H9 (cell line): ENCODE data around the gene HAND1. TPM values are rescaled to one million over a fixed set of nuclear protein-coding genes. Genes with fewer than 3 reads are reported as not detected.

ENCODE experiments used
- DNase-seq: peaks from one replicate; pipeline ENCODE4 v3.0.0-alpha.2; 2017
- H2AFZ ChIP-seq: one replicate; pipeline ENCODE4 v1.6.1; 2013; ENCODE audit warnings: mild to moderate bottlenecking, low read length, control low read depth, moderate library complexity
- H2AK5ac ChIP-seq: 2 replicates; pipeline ENCODE4 v1.6.1; 2013; ENCODE audit warnings: low read length, control low read depth, mixed read lengths; ENCODE audit not compliant: insufficient read length
- H2BK120ac ChIP-seq: one replicate; pipeline ENCODE4 v1.6.1; 2013; ENCODE audit warnings: low read depth, mild to moderate bottlenecking, low read length, control low read depth, inconsistent platforms; ENCODE audit not compliant: poor library complexity, severe bottlenecking
- H2BK12ac ChIP-seq: 2 replicates; pipeline ENCODE4 v1.6.1; 2013; ENCODE audit warnings: low read length, control low read depth, mixed read lengths, low read depth; ENCODE audit not compliant: insufficient read length
- H2BK15ac ChIP-seq: 2 replicates; pipeline ENCODE4 v1.6.1; 2013; ENCODE audit warnings: low read depth, low read length, control low read depth
- H2BK20ac ChIP-seq: one replicate; pipeline ENCODE4 v1.6.1; 2013; ENCODE audit warnings: low read depth, mild to moderate bottlenecking, low read length, control low read depth, inconsistent platforms; ENCODE audit not compliant: poor library complexity, severe bottlenecking
- H2BK5ac ChIP-seq: 2 replicates; pipeline ENCODE4 v1.6.1; 2013; ENCODE audit warnings: low read length, control low read depth, mixed read lengths; ENCODE audit not compliant: insufficient read length
- H3K14ac ChIP-seq: 2 replicates; pipeline ENCODE4 v1.6.1; 2013; ENCODE audit warnings: low read length, control low read depth; ENCODE audit not compliant: insufficient read depth
- H3K18ac ChIP-seq: 2 replicates; pipeline ENCODE4 v1.6.1; 2013; ENCODE audit warnings: low read depth, mild to moderate bottlenecking, mixed read lengths, low read length, control low read depth; ENCODE audit not compliant: insufficient read length
- H3K23ac ChIP-seq: 2 replicates; pipeline ENCODE4 v1.6.1; 2013; ENCODE audit warnings: low read length, control low read depth, mixed read lengths, low read depth; ENCODE audit not compliant: insufficient read length
- H3K23me2 ChIP-seq: 2 replicates; pipeline ENCODE4 v1.6.1; 2013; ENCODE audit warnings: low read depth, mild to moderate bottlenecking, mixed read lengths, low read length, control low read depth; ENCODE audit not compliant: insufficient read length, poor library complexity, severe bottlenecking
- H3K27ac ChIP-seq: 2 replicates; pipeline ENCODE4 v1.5.1; 2013; ENCODE audit warnings: low read length, control low read depth, mixed read lengths, low read depth; ENCODE audit not compliant: insufficient read length
- H3K27me3 ChIP-seq: 2 replicates; pipeline ENCODE4 v1.6.1; 2013; ENCODE audit warnings: low read length, control low read depth, inconsistent platforms; ENCODE audit not compliant: insufficient read depth
- H3K4ac ChIP-seq: 2 replicates; pipeline ENCODE4 v1.6.1; 2013; ENCODE audit warnings: low read depth, mild to moderate bottlenecking, control low read depth, inconsistent platforms, low read length, moderate library complexity
- H3K4me1 ChIP-seq: 2 replicates; pipeline ENCODE4 v1.6.1; 2013; ENCODE audit warnings: low read length, control low read depth, inconsistent platforms; ENCODE audit not compliant: insufficient read depth
- H3K4me2 ChIP-seq: 2 replicates; pipeline ENCODE4 v1.6.1; 2013; ENCODE audit warnings: low read length, control low read depth, mixed read lengths; ENCODE audit not compliant: insufficient read length, insufficient read depth
- H3K56ac ChIP-seq: 2 replicates; pipeline ENCODE4 v1.6.1; 2013; ENCODE audit warnings: low read depth, mild to moderate bottlenecking, mixed read lengths, low read length, control low read depth; ENCODE audit not compliant: insufficient read length
- H3K79me1 ChIP-seq: 2 replicates; pipeline ENCODE4 v1.6.1; 2013; ENCODE audit warnings: low read depth, mild to moderate bottlenecking, moderate library complexity, low read length, control low read depth, inconsistent platforms; ENCODE audit not compliant: insufficient read depth, poor library complexity, severe bottlenecking
- H3K79me2 ChIP-seq: 2 replicates; pipeline ENCODE4 v1.6.1; 2013; ENCODE audit warnings: low read length, control low read depth, inconsistent platforms; ENCODE audit not compliant: insufficient read depth
- H3K9ac ChIP-seq: 2 replicates; pipeline ENCODE4 v1.6.1; 2013; ENCODE audit warnings: low read length, control low read depth, mixed read lengths; ENCODE audit not compliant: insufficient read length; ENCODE audit errors: extremely low read depth
- H3K9me3 ChIP-seq: one replicate; pipeline ENCODE4 v1.6.1; 2013; ENCODE audit warnings: low read depth, low read length, inconsistent platforms; ENCODE audit not compliant: control insufficient read depth
- H3T11ph ChIP-seq: one replicate; pipeline ENCODE4 v1.6.1; 2013; ENCODE audit warnings: mild to moderate bottlenecking, low read length, control low read depth, inconsistent platforms
- H4K20me1 ChIP-seq: one replicate; pipeline ENCODE4 v1.6.1; 2013; ENCODE audit not compliant: control insufficient read depth, insufficient read length, insufficient read depth
- H4K5ac ChIP-seq: 2 replicates; pipeline ENCODE4 v1.6.1; 2013; ENCODE audit warnings: low read depth, mild to moderate bottlenecking, mixed read lengths, low read length, control low read depth; ENCODE audit not compliant: insufficient read length
- H4K8ac ChIP-seq: replicated peaks from 2 replicates; pipeline ENCODE4 v1.6.1; 2013; ENCODE audit warnings: low read length, control low read depth, mixed read lengths, low read depth; ENCODE audit not compliant: insufficient read length
- H4K91ac ChIP-seq: 2 replicates; pipeline ENCODE4 v1.6.1; 2013; ENCODE audit warnings: low read depth, mild to moderate bottlenecking, moderate library complexity, mixed read lengths, low read length, control low read depth; ENCODE audit not compliant: insufficient read length
- H3K27ac Mint-ChIP-seq, 3 experiments: 2 replicates in 2 of 3; 3 replicates in 1 of 3; pipeline ENCODE4 v1.8.0; 2020 to 2021; ENCODE audit warnings: mixed read lengths in 3 of 3, mild to moderate bottlenecking in 1 of 3, moderate library complexity in 1 of 3
- H3K27me3 Mint-ChIP-seq: 2 replicates; pipeline ENCODE4 v1.8.0; 2021; ENCODE audit warnings: low read depth, mild to moderate bottlenecking, moderate library complexity, mixed read lengths
- H3K36me3 Mint-ChIP-seq, 3 experiments: 2 replicates in 2 of 3; 3 replicates in 1 of 3; pipeline ENCODE4 v1.8.0; 2020 to 2021; ENCODE audit warnings: low read depth in 3 of 3, mixed read lengths in 3 of 3; ENCODE audit not compliant: insufficient read depth in 1 of 3
- H3K4me1 Mint-ChIP-seq, 2 experiments: 2 replicates each; pipeline ENCODE4 v1.8.0; 2020; ENCODE audit warnings: mixed read lengths in 2 of 2
- H3K4me3 Mint-ChIP-seq, 2 experiments: 2 replicates in 1 of 2; 3 replicates in 1 of 2; pipeline ENCODE4 v1.8.0; 2020 to 2021; ENCODE audit warnings: mild to moderate bottlenecking in 2 of 2, mixed read lengths in 2 of 2, moderate library complexity in 1 of 2
- H3K9me3 Mint-ChIP-seq, 2 experiments: 2 replicates in 1 of 2; 3 replicates in 1 of 2; pipeline ENCODE4 v1.8.0; 2020; ENCODE audit warnings: mild to moderate bottlenecking in 2 of 2, mixed read lengths in 2 of 2, moderate library complexity in 1 of 2
- CTCF ChIP-seq: fragments of 200-600 bp; sonication (generic); conservative IDR thresholded peaks from 3 replicates; pipeline ENCODE4 v1.8.0; 2021; ENCODE audit warnings: antibody characterized with exemption, mild to moderate bottlenecking
- WGBS: extraction: QIAGEN DNeasy Blood & Tissue Kit; methylation state at CpG from one replicate; pipeline ENCODE4 v1.1.7; 2013; ENCODE audit warnings: missing lambda C conversion rate, low lambda C conversion rate, mixed read lengths; ENCODE audit not compliant: insufficient read length; ENCODE audit errors: extremely low coverage; 5-methylcytosine and 5-hydroxymethylcytosine counted together
- long read RNA-seq: library from polyadenylated mRNA; unstranded; transcript quantifications from one replicate; pipeline ENCODE4 v2.0.0, GENCODE V29; 2020
- total RNA-seq: library from RNA; stranded (reverse); gene quantifications from 2 replicates; pipeline ENCODE4 v1.2.1, GENCODE V29; 2021

The HAND1 gene
- total RNA-seq, result not detected in 2 replicates
- long read RNA-seq, result 0 reads

GRCh38 chr5:154478224-154478565 lies at the start of gene HAND1:
HAND1 (minus strand) TSS chr5:154478227; CDS start chr5:154478008, 219 bp downstream.
- Histone ChIP-seq H2BK20ac (no peak within 1 kb of the TSS), H3K27me3 (peaks cover 96% of the 10 kb centered on the region), H3K79me2 (no peaks in the 10 kb centered on the region), H3K23ac (no peak within 1 kb of the TSS), H2BK120ac (no peak within 1 kb of the TSS), H3K79me1 (no peaks in the 10 kb centered on the region), H3K4me2 (peak within 1 kb of the TSS; percentile 51), H2BK15ac (no peak within 1 kb of the TSS), H2BK12ac (no peak within 1 kb of the TSS), H4K5ac (no peak within 1 kb of the TSS), H3K18ac (no peak within 1 kb of the TSS), H3K14ac (no peak within 1 kb of the TSS; the same call in 1 of the 2 replicates), H3K4ac (no peak within 1 kb of the TSS), H3K9me3 (no peaks in the 10 kb centered on the region), H3K27ac (no peak within 1 kb of the TSS), H3T11ph (no peak within 1 kb of the TSS), H3K23me2 (peaks cover 30% of the 10 kb centered on the region), H2AK5ac (no peak within 1 kb of the TSS), H4K91ac (no peak within 1 kb of the TSS), H2BK5ac (no peak within 1 kb of the TSS), H4K8ac (no peak within 1 kb of the TSS), H3K9ac (no peak within 1 kb of the TSS), H2AFZ (no peak within 1 kb of the TSS), H3K56ac (no peak within 1 kb of the TSS), H3K4me1 (no peaks in the 10 kb centered on the region), H4K20me1 (peaks cover 2% of the 10 kb centered on the region)
- Mint-ChIP-seq H3K4me1 (peaks cover 60 to 79% of the 10 kb centered on the region in 2 experiments), H3K36me3 (peaks cover 0 to 3% (median 0%) of the 10 kb centered on the region in 3 experiments; a peak in 2 of 7 replicates), H3K9me3 (no peaks in the 10 kb centered on the region; a peak in 2 of 5 replicates), H3K27ac (no peak within 1 kb of the TSS), H3K4me3 (peak within 1 kb of the TSS; percentile 47 to 78), H3K27me3 (peaks cover 100% of the 10 kb centered on the region)
- no peak for TF ChIP-seq CTCF
- WGBS, result no CpG with 5 or more reads among the region's 20 CpGs
- peak; percentile 93 for DNase-seq
